ENCODE measurements around the gene STYX.

STYX gene

GRCh38 chr14:52791223-52792096 is 61.5 kb downstream of the STYX start, which contains the start of gene GNPNAT1:
TSS of gene GNPNAT1 (minus strand) at chr14:52791607. CDS start at chr14:52784650, 6,957 bp downstream.
- DNase-seq = peak; percentile 69

- DNase-seq = no peak
These were observed 62.1 kb downstream of the STYX start for GRCh38 chr14:52792097-52792415.

GRCh38 chr14:52793061-52793460 is 63.1 kb downstream of the STYX start:
- DNase-seq = no peak

- DNase-seq = no peak
These were observed 67.7 kb downstream of the STYX start for GRCh38 chr14:52797653-52798052.

GRCh38 chr14:52798826-52799225 is 68.9 kb downstream of the STYX start:
- no peak for DNase-seq

GRCh38 chr14:52801014-52801712 is 71.2 kb downstream of the STYX start:
- DNase-seq = no peak

GRCh38 chr14:52802597-52802996 is 72.6 kb downstream of the STYX start:
- DNase-seq = no peak

GRCh38 chr14:52806115-52806514 is 76.1 kb downstream of the STYX start:
- no peak for DNase-seq

- no peak for DNase-seq
These were observed 78.1 kb downstream of the STYX start for GRCh38 chr14:52808101-52808500.

GRCh38 chr14:52821805-52822250 is 91.9 kb downstream of the STYX start:
- no peak for DNase-seq

GRCh38 chr14:52824462-52824861 is 94.5 kb downstream of the STYX start:
- no peak for DNase-seq

Data from NCI-H510A (cell line).